Measurements from ENCODE around the gene APOL1.
"Not testable (repeated sequence)": the region's sequence is repeated elsewhere in the genome, so short reads cannot be mapped to it uniquely, and the experiment has no call there.

APOL1 gene, protein sequence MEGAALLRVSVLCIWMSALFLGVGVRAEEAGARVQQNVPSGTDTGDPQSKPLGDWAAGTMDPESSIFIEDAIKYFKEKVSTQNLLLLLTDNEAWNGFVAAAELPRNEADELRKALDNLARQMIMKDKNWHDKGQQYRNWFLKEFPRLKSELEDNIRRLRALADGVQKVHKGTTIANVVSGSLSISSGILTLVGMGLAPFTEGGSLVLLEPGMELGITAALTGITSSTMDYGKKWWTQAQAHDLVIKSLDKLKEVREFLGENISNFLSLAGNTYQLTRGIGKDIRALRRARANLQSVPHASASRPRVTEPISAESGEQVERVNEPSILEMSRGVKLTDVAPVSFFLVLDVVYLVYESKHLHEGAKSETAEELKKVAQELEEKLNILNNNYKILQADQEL

DNA sequence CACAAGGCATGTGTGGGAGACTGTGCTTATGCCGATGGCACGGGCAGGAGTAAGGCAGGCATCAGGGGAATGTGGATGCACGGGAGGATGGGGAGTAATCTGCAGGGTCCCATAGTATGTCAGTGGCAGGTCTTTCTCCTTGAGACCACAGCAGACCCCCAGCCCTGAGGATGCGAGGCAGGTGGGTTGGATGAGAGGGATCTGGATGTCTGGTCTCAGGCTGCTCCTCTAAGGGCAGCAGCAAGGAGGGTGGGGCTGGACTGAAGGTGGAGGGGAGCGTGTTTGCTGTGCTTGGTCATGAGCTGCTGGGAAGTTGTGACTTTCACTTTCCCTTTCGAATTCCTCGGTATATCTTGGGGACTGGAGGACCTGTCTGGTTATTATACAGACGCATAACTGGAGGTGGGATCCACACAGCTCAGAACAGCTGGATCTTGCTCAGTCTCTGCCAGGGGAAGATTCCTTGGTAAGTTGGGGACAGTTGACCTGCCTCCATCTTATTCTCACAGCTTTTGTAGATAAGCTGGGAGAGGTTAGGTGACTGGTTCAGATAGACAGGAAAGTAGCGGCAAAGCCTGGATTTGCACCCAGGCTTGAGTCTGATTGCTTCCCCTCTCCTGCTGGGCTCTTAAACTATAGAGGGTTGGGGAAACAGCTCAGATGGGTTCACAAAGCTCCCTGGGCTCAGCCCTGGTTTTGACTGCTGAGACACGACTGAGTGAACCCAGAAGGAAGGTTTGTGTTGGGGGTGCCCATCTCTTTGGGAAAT lies at the start of gene APOL1:
TSS of gene APOL1 (plus strand) at position 380 of the 769 bp plus-strand sequence. CDS start 1,823 bp downstream, outside the sequence.
- H3K4me3 ChIP-seq (ENCODE audit: low read depth, low read length) = peak within 1 kb of the TSS; percentile 38
- peak; percentile 18 for DNase-seq (ENCODE audit: low read depth)
- TF ChIP-seq MYC (IDR thresholded peaks at IDR 0.05; ENCODE audit: low read depth, low read length) (no peak), POLR2A (IDR thresholded peaks at IDR 0.05; ENCODE audit: extremely low read depth, insufficient read length) (no peak)
- TF ChIP-seq, protein P1, sequence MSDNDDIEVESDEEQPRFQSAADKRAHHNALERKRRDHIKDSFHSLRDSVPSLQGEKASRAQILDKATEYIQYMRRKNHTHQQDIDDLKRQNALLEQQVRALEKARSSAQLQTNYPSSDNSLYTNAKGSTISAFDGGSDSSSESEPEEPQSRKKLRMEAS (IDR thresholded peaks at IDR 0.05; ENCODE audit: low read depth, low read length) = no peak
- TF ChIP-seq, protein P2, sequence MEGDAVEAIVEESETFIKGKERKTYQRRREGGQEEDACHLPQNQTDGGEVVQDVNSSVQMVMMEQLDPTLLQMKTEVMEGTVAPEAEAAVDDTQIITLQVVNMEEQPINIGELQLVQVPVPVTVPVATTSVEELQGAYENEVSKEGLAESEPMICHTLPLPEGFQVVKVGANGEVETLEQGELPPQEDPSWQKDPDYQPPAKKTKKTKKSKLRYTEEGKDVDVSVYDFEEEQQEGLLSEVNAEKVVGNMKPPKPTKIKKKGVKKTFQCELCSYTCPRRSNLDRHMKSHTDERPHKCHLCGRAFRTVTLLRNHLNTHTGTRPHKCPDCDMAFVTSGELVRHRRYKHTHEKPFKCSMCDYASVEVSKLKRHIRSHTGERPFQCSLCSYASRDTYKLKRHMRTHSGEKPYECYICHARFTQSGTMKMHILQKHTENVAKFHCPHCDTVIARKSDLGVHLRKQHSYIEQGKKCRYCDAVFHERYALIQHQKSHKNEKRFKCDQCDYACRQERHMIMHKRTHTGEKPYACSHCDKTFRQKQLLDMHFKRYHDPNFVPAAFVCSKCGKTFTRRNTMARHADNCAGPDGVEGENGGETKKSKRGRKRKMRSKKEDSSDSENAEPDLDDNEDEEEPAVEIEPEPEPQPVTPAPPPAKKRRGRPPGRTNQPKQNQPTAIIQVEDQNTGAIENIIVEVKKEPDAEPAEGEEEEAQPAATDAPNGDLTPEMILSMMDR (IDR thresholded peaks at IDR 0.05; ENCODE audit: low read depth, low read length) = no peak

DNA sequence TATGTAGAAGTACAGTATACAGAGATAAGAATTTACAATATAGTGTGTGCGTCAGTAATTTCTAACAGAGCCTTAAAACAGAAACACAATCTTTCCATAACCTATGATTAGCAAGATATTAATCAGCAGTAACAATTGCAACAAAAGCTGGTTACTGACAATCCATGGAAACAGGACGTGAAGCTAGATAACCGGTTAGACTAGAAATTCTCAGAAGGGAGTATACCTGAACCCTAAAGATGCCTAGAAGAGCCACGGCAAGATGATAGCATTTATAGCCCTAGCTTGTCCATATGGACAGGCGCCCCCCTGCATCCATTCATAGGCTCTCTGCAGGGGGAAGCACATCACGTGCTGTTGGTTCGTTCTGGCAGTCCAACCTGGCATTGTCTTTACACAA lies 49.5 kb upstream of the APOL1 start:
- not testable (repeated sequence) for H3K4me3 ChIP-seq (ENCODE audit: low read depth, low read length); DNase-seq (ENCODE audit: low read depth)

DNA sequence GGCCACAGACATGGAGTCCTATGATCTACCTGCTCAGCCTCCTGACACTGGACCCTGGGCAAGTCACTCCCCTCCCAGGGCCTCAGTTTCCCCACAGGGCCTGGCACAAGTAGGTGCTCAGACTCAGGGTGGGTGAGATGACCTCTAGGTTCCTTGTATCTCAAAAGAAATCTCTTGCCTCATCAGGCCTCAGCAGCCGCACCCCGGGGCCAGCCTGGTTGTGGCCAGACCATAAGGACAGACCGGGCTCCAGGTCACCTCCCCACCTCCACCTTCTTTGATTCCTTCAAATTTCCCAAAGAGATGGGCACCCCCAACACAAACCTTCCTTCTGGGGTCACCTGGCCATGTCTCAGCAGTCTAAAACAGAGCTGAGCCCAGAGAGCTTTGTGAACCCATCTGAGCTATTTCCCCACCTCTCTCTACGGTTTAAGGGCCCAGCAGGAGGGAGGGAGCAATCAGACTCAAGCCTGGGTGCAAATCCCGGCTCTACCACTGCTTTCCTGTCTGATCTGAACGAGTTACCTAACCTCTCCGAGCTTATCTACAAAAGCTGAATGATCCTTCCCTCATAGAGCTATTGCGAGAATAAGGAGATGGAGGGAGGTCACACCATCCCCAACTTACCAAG lies 48.8 kb upstream of the APOL1 start:
- TF ChIP-seq POLR2A (IDR thresholded peaks at IDR 0.05; ENCODE audit: extremely low read depth, insufficient read length) (no peak), MYC (IDR thresholded peaks at IDR 0.05; ENCODE audit: low read depth, low read length) (no peak)
- TF ChIP-seq, protein P2 (IDR thresholded peaks at IDR 0.05; ENCODE audit: low read depth, low read length) = no peak
- TF ChIP-seq, protein P1 (IDR thresholded peaks at IDR 0.05; ENCODE audit: low read depth, low read length) = no peak
- DNase-seq (ENCODE audit: low read depth) = no peak
- H3K4me3 ChIP-seq (ENCODE audit: low read depth, low read length) = no peak overlapping the region

DNA sequence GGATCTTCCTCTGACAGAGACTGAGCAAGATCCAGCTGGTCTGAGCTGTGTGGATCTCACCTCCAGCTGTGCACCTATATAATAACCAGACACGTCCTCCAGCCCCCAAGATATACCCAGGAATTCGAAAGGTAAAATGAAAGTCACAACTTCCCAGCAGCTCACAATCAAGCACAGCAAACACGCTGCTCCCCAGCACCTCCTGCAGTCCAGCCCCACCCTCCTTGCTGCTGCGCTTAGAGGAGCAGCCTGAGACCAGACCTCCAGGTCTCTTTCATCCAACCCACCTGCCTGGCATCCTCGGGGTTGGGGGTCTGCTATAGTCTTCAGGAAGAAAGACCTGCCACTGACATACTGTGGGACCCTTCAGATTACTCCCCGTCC lies 48.3 kb upstream of the APOL1 start:
- TF ChIP-seq, protein P1 (IDR thresholded peaks at IDR 0.05; ENCODE audit: low read depth, low read length) = no peak
- TF ChIP-seq POLR2A (IDR thresholded peaks at IDR 0.05; ENCODE audit: extremely low read depth, insufficient read length) (no peak), MYC (IDR thresholded peaks at IDR 0.05; ENCODE audit: low read depth, low read length) (no peak)
- TF ChIP-seq, protein P2 (IDR thresholded peaks at IDR 0.05; ENCODE audit: low read depth, low read length) = no peak
- no peak overlapping the region for H3K4me3 ChIP-seq (ENCODE audit: low read depth, low read length)

DNA sequence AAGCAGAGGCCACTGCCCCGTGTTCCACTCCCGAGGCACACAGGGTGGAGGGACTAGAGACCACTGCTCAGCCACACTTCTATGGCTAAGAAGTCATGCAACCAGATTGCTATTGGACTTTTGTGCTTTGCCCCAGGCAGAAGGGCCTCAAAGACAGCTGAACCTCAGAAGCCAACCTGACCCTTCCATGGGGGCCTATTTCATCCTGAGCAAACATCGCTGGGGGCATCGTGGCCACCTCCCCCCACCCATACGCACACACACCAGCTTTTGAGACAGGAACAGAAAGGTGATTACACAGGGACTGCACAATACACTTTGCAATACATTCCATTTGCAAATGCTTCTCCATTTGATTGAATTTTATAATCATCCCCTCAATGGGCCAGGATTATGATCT lies 47.4 kb upstream of the APOL1 start:
- DNase-seq (ENCODE audit: low read depth); H3K4me3 ChIP-seq (ENCODE audit: low read depth, low read length): not testable (repeated sequence)

More for the DNA sequence above, 48.3 kb upstream of the APOL1 start:
- no peak for DNase-seq (ENCODE audit: low read depth)

DNA sequence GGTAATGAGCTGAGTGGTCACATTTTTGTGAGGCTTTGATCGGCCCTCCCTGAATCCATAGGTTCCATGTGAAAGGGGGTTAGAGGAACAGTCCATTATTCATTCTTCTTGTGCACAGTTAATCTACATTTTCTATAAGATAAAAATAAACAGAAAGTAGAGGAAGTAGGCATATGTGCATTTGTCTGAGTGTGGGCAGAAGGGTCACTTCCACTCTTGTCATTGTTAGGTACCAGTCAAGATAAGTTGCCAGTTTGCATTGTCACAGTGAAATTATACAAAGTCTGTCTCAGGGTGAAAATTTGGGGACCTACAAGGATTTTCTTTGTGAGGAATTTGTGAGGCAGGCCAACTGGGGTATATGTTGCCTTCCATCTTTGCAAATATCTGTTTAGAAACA lies 46.7 kb upstream of the APOL1 start:
- TF ChIP-seq, protein P2 (IDR thresholded peaks at IDR 0.05; ENCODE audit: low read depth, low read length) = no peak
- TF ChIP-seq MYC (IDR thresholded peaks at IDR 0.05; ENCODE audit: low read depth, low read length) = no peak
- no peak for TF ChIP-seq POLR2A (IDR thresholded peaks at IDR 0.05; ENCODE audit: extremely low read depth, insufficient read length)
- TF ChIP-seq, protein P1 (IDR thresholded peaks at IDR 0.05; ENCODE audit: low read depth, low read length) = no peak
- H3K4me3 ChIP-seq (ENCODE audit: low read depth, low read length) = no peak overlapping the region
- no peak for DNase-seq (ENCODE audit: low read depth)

Measured in NB4 (cell line).